ENCODE measurements around the gene STX19. TPM values are rescaled to one million over a fixed set of nuclear protein-coding genes. Genes with fewer than 3 reads are reported as not detected.
A peak's percentile ranks its signal among the peaks of the same experiment; 100 is the strongest.
"Not testable (repeated sequence)": the region's sequence is repeated elsewhere in the genome, so short reads cannot be mapped to it uniquely, and the experiment has no call there.

The STX19 gene
- total and polyA plus RNA-seq, 2 donors (not counting 3 experiments of a cell fraction or from before 2014, with no cell fraction given): not detected

GRCh38 chr3:94046533-94046932, 18.1 kb upstream of the STX19 start:
- Histone ChIP-seq H3K4me2 (ENCODE audit: insufficient read depth, low read length) (no peak overlapping the region), H3K36me3 (ENCODE audit: control insufficient read depth in 2 of 2, extremely low read depth in 1 of 2, insufficient read depth in 2 of 2, low read length in 2 of 2) (no peaks in the 10 kb centered on the region), H3K9me1 (replicated peaks; ENCODE audit: control insufficient read depth, extremely low read depth, insufficient read depth, low read length) (no peaks in the 10 kb centered on the region), H3K79me2 (ENCODE audit: control insufficient read depth, insufficient read depth, low read length) (no peaks in the 10 kb centered on the region), H3K9me3 (replicated peaks; ENCODE audit: control insufficient read depth, insufficient read depth, low read length) (no peaks in the 10 kb centered on the region), H3K4me3 (replicated peaks in 1 of 3; ENCODE audit: insufficient read depth in 1 of 3, low read depth in 1 of 3, low read length in 3 of 3) (no peak overlapping the region), H4K20me1 (replicated peaks; ENCODE audit: control insufficient read depth, extremely low read depth, insufficient read depth, low read length) (no peaks in the 10 kb centered on the region), H3K4me1 (ENCODE audit: control insufficient read depth, extremely low read depth, insufficient read depth, low read length) (no peaks in the 10 kb centered on the region), H3K27me3 (ENCODE audit: control insufficient read depth in 2 of 2, insufficient read depth in 2 of 2, low read length in 2 of 2) (no peaks in the 10 kb centered on the region), H2AFZ (ENCODE audit: low read depth, low read length) (no peak overlapping the region), H3K27ac (ENCODE audit: insufficient read depth, low read depth, low read length) (no peak overlapping the region), H3K9ac (replicated peaks; ENCODE audit: extremely low read depth, insufficient read depth, low read length) (no peak overlapping the region)
- TF ChIP-seq MYC (IDR thresholded peaks at IDR 0.05; ENCODE audit: low read depth, low read length): no peak
- TF ChIP-seq EZH2 (IDR thresholded peaks at IDR 0.05; ENCODE audit: borderline replicate concordance, low read depth, low read length, severe bottlenecking): no peak
- no peak for TF ChIP-seq POLR2AphosphoS5 (IDR thresholded peaks at IDR 0.05; ENCODE audit: insufficient read depth, low read depth, low read length)
- no peak for TF ChIP-seq JUN (IDR thresholded peaks at IDR 0.05; ENCODE audit: borderline replicate concordance, insufficient read depth, insufficient read length, low read depth)
- TF ChIP-seq MAX (IDR thresholded peaks at IDR 0.05; ENCODE audit: insufficient read depth, insufficient read length): no peak
- TF ChIP-seq POLR2A (IDR thresholded peaks at IDR 0.05; ENCODE audit: low read depth, low read length): no peak
- no peak for TF ChIP-seq FOS (IDR thresholded peaks at IDR 0.05; ENCODE audit: borderline replicate concordance, insufficient read depth, low read length)
- TF ChIP-seq GATA2 (IDR thresholded peaks at IDR 0.05; ENCODE audit: insufficient read depth, insufficient read length, low read depth, low read length): no peak
- no peak for TF ChIP-seq CTCF (IDR thresholded peaks at IDR 0.05; ENCODE audit: extremely low read depth in 1 of 2, insufficient read depth in 1 of 2, low read depth in 1 of 2, low read length in 2 of 2)
- FAIRE-seq (peak; percentile 21), DNase-seq (ENCODE audit: low read depth, low spot score) (no peak)
- BruUV-seq (replicated peaks): no TSS peak
- intact Hi-C loops (cut with micrococcal nuclease): no loop called here
- dilution Hi-C loops (cut with MboI; ENCODE audit: extremely low pct_ligation_motif_present, low sequenced_read_pairs): no loop called here
- ChIA-PET POLR2A (no interaction called here), CTCF (no interaction called here)

GRCh38 chr3:94044100-94044936, 15.9 kb upstream of the STX19 start:
- POLR2A ChIA-PET: not testable (repeated sequence)

More at GRCh38 chr3:94044100-94044936, 15.9 kb upstream of the STX19 start:
- H3K36me3 ChIP-seq (ENCODE audit: control insufficient read depth in 2 of 2, extremely low read depth in 1 of 2, insufficient read depth in 2 of 2, low read length in 2 of 2); H3K4me2 ChIP-seq (ENCODE audit: insufficient read depth, low read length); H3K4me3 ChIP-seq (replicated peaks in 1 of 3; ENCODE audit: insufficient read depth in 1 of 3, low read depth in 1 of 3, low read length in 3 of 3); H2AFZ ChIP-seq (ENCODE audit: low read depth, low read length); FAIRE-seq; dilution Hi-C loops (cut with MboI; ENCODE audit: extremely low pct_ligation_motif_present, low sequenced_read_pairs); H3K9me3 ChIP-seq (replicated peaks; ENCODE audit: control insufficient read depth, insufficient read depth, low read length); BruUV-seq (replicated peaks); H4K20me1 ChIP-seq (replicated peaks; ENCODE audit: control insufficient read depth, extremely low read depth, insufficient read depth, low read length); CTCF ChIA-PET; H3K27ac ChIP-seq (ENCODE audit: insufficient read depth, low read depth, low read length); H3K4me1 ChIP-seq (ENCODE audit: control insufficient read depth, extremely low read depth, insufficient read depth, low read length); H3K27me3 ChIP-seq (ENCODE audit: control insufficient read depth in 2 of 2, insufficient read depth in 2 of 2, low read length in 2 of 2); H3K9me1 ChIP-seq (replicated peaks; ENCODE audit: control insufficient read depth, extremely low read depth, insufficient read depth, low read length); H3K9ac ChIP-seq (replicated peaks; ENCODE audit: extremely low read depth, insufficient read depth, low read length); intact Hi-C loops (cut with micrococcal nuclease); DNase-seq (ENCODE audit: low read depth, low spot score); H3K79me2 ChIP-seq (ENCODE audit: control insufficient read depth, insufficient read depth, low read length): not testable (repeated sequence)
